Left hindlimb (tissue), 1 donor: Measurements from ENCODE around the gene SPATA2.
"Not testable (repeated sequence)": the region's sequence is repeated elsewhere in the genome, so short reads cannot be mapped to it uniquely, and the experiment has no call there.

Experiments used
- DNase-seq: peaks from one replicate; pipeline ENCODE4 v3.0.0-alpha.2; 2018

SPATA2 gene

GRCh38 chr20:49915380-49916145 lies at the start of gene SPATA2:
Gene SPATA2, minus strand, starts transcription at chr20:49915529. Its CDS starts 7,039 bp downstream, at chr20:49908490.
- DNase-seq, result peak; percentile 94

GRCh38 chr20:49961413-49961812 lies 46.1 kb upstream of the SPATA2 start:
- DNase-seq, result no peak

- DNase-seq, result not testable (repeated sequence)
Observed at GRCh38 chr20:49957089-49957938, 42.0 kb upstream of the SPATA2 start.

GRCh38 chr20:49956689-49957088 lies 41.4 kb upstream of the SPATA2 start:
- no peak for DNase-seq

- not testable (repeated sequence) for DNase-seq
Observed at GRCh38 chr20:49955830-49956396, 40.6 kb upstream of the SPATA2 start.

- DNase-seq, result no peak
Observed at GRCh38 chr20:49955167-49955566, 39.8 kb upstream of the SPATA2 start.

GRCh38 chr20:49951151-49951550 lies 35.8 kb upstream of the SPATA2 start:
- no peak for DNase-seq

GRCh38 chr20:49948809-49949507 lies 33.6 kb upstream of the SPATA2 start:
- DNase-seq, result no peak

- no peak for DNase-seq
Observed at GRCh38 chr20:49948178-49948577, 32.8 kb upstream of the SPATA2 start.

GRCh38 chr20:49945701-49946477 lies 30.6 kb upstream of the SPATA2 start:
- no peak for DNase-seq

GRCh38 chr20:49945306-49945700 lies 30.0 kb upstream of the SPATA2 start:
- DNase-seq, result no peak

- no peak for DNase-seq
Observed at GRCh38 chr20:49942942-49943341, 27.6 kb upstream of the SPATA2 start.

- no peak for DNase-seq
Observed at GRCh38 chr20:49942303-49942702, 27.0 kb upstream of the SPATA2 start.

GRCh38 chr20:49941456-49941855 lies 26.1 kb upstream of the SPATA2 start:
- DNase-seq, result no peak

- peak; percentile 75 for DNase-seq
Observed at GRCh38 chr20:49938173-49939163, 23.1 kb upstream of the SPATA2 start.

- DNase-seq, result no peak
Observed at GRCh38 chr20:49937027-49937929, 21.9 kb upstream of the SPATA2 start.

GRCh38 chr20:49936153-49937026 lies 21.1 kb upstream of the SPATA2 start, which contains the start of gene RNF114:
Gene RNF114, plus strand, starts transcription at chr20:49936397. Its CDS starts 16 bp downstream, at chr20:49936413.
- peak; percentile 95 for DNase-seq

- no peak for DNase-seq
Observed at GRCh38 chr20:49935746-49936152, 20.4 kb upstream of the SPATA2 start.

- no peak for DNase-seq
Observed at GRCh38 chr20:49929142-49929494, 13.8 kb upstream of the SPATA2 start.
